WTC11 (cell line): Measurements from ENCODE around the gene STXBP3.

Experiments used
- MXD4 ChIP-seq: fragments of 250-450 bp; sonication (Bioruptor Pico); IDR thresholded peaks from 2 replicates; pipeline ENCODE4 v1.8.0; 2021; ENCODE audit warnings: mild to moderate bottlenecking, moderate library complexity, borderline replicate concordance
- NR2C2 ChIP-seq: sonication (generic); formaldehyde crosslinking; IDR thresholded peaks from 2 replicates; pipeline ENCODE4 v1.8.0; 2022; ENCODE audit warnings: mild to moderate bottlenecking, missing genetic modification reagents
- ZNF423 ChIP-seq: fragments of 250-450 bp; sonication (Bioruptor Pico); IDR thresholded peaks from 2 replicates; pipeline ENCODE4 v2.1.2; 2022; ENCODE audit warnings: mild to moderate bottlenecking, moderate library complexity
- TF ChIP-seq, protein P1 (sequence below): sonication (generic); formaldehyde crosslinking; IDR thresholded peaks from 2 replicates; pipeline ENCODE4 v1.8.1; 2023; ENCODE audit warnings: mild to moderate bottlenecking, missing genetic modification reagents, moderate library complexity
- TF ChIP-seq, protein P2 (sequence below): fragments of 200-600 bp; IDR thresholded peaks from 2 replicates; pipeline ENCODE4 v1.8.0; 2022; ENCODE audit warnings: antibody characterized with exemption
- TF ChIP-seq, protein P3 (sequence below): sonication (generic); formaldehyde crosslinking; IDR thresholded peaks from 2 replicates; pipeline ENCODE4 v1.8.0; 2022; ENCODE audit warnings: mild to moderate bottlenecking, missing genetic modification reagents
- TF ChIP-seq, protein P4 (sequence below): sonication (generic); formaldehyde crosslinking; IDR thresholded peaks from 2 replicates; pipeline ENCODE4 v1.8.0; 2022; ENCODE audit warnings: mild to moderate bottlenecking, missing genetic modification reagents
- TF ChIP-seq, protein P5 (sequence below): sonication (generic); formaldehyde crosslinking; IDR thresholded peaks from 2 replicates; pipeline ENCODE4 v1.8.1; 2023; ENCODE audit warnings: mild to moderate bottlenecking, missing genetic modification reagents

DNA sequence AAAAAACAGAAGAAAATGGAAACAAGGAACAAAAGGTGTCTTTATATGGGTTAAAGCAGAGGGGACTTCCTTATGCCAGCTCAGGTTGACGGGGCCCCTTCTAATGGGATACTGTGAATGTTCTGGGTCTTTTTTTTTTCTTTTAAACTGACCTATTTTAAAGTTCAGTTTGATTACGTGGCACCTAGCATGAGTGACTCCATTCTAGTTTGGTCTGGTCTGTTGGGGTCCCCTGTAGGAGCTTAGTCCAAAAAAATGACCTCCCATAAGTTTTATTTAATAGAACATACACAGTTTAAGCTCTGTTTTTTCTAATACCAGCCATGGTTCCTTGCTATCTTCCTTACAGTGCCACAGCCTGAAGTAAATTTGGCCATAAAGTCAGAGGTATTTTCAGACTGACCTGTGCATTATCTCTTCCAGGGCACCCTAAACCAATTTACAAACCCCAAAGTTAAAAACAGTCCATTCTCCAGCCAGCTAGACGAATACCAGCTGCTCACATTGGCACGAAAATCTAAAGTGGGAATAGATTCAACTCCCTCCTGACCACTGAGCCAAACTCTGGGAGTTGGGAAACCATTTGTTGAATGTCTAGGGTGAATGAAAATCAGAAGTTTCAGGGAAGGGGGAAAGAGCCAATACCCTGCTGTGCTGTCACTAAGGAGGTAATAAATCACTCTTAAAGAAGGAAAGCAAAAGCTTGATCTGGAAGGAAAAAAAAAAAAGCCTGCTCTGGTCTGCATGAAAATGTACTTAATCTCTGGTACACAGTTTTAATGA, 68.1 kb downstream of the STXBP3 start:
- TF ChIP-seq, protein P1, sequence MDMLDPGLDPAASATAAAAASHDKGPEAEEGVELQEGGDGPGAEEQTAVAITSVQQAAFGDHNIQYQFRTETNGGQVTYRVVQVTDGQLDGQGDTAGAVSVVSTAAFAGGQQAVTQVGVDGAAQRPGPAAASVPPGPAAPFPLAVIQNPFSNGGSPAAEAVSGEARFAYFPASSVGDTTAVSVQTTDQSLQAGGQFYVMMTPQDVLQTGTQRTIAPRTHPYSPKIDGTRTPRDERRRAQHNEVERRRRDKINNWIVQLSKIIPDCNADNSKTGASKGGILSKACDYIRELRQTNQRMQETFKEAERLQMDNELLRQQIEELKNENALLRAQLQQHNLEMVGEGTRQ (CRISPR knock-in tag): no peak
- TF ChIP-seq NR2C2 (CRISPR knock-in tag) (no peak), MXD4 (CRISPR knock-in tag) (no peak), ZNF423 (CRISPR knock-in tag) (no peak)
- TF ChIP-seq, protein P2, sequence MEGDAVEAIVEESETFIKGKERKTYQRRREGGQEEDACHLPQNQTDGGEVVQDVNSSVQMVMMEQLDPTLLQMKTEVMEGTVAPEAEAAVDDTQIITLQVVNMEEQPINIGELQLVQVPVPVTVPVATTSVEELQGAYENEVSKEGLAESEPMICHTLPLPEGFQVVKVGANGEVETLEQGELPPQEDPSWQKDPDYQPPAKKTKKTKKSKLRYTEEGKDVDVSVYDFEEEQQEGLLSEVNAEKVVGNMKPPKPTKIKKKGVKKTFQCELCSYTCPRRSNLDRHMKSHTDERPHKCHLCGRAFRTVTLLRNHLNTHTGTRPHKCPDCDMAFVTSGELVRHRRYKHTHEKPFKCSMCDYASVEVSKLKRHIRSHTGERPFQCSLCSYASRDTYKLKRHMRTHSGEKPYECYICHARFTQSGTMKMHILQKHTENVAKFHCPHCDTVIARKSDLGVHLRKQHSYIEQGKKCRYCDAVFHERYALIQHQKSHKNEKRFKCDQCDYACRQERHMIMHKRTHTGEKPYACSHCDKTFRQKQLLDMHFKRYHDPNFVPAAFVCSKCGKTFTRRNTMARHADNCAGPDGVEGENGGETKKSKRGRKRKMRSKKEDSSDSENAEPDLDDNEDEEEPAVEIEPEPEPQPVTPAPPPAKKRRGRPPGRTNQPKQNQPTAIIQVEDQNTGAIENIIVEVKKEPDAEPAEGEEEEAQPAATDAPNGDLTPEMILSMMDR: no peak
- TF ChIP-seq, protein P3, sequence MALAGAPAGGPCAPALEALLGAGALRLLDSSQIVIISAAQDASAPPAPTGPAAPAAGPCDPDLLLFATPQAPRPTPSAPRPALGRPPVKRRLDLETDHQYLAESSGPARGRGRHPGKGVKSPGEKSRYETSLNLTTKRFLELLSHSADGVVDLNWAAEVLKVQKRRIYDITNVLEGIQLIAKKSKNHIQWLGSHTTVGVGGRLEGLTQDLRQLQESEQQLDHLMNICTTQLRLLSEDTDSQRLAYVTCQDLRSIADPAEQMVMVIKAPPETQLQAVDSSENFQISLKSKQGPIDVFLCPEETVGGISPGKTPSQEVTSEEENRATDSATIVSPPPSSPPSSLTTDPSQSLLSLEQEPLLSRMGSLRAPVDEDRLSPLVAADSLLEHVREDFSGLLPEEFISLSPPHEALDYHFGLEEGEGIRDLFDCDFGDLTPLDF: no peak
- TF ChIP-seq, protein P4, sequence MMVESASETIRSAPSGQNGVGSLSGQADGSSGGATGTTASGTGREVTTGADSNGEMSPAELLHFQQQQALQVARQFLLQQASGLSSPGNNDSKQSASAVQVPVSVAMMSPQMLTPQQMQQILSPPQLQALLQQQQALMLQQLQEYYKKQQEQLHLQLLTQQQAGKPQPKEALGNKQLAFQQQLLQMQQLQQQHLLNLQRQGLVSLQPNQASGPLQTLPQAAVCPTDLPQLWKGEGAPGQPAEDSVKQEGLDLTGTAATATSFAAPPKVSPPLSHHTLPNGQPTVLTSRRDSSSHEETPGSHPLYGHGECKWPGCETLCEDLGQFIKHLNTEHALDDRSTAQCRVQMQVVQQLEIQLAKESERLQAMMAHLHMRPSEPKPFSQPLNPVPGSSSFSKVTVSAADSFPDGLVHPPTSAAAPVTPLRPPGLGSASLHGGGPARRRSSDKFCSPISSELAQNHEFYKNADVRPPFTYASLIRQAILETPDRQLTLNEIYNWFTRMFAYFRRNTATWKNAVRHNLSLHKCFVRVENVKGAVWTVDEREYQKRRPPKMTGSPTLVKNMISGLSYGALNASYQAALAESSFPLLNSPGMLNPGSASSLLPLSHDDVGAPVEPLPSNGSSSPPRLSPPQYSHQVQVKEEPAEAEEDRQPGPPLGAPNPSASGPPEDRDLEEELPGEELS (CRISPR knock-in tag): no peak
- TF ChIP-seq, protein P5, sequence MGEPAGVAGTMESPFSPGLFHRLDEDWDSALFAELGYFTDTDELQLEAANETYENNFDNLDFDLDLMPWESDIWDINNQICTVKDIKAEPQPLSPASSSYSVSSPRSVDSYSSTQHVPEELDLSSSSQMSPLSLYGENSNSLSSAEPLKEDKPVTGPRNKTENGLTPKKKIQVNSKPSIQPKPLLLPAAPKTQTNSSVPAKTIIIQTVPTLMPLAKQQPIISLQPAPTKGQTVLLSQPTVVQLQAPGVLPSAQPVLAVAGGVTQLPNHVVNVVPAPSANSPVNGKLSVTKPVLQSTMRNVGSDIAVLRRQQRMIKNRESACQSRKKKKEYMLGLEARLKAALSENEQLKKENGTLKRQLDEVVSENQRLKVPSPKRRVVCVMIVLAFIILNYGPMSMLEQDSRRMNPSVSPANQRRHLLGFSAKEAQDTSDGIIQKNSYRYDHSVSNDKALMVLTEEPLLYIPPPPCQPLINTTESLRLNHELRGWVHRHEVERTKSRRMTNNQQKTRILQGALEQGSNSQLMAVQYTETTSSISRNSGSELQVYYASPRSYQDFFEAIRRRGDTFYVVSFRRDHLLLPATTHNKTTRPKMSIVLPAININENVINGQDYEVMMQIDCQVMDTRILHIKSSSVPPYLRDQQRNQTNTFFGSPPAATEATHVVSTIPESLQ (CRISPR knock-in tag): no peak
